ENCODE data around the gene SELENOP. TPM values are rescaled to one million over a fixed set of nuclear protein-coding genes. Genes with fewer than 3 reads are reported as not detected.

Gene SELENOP
- total RNA-seq, 1 experiment from 2014 or later, result 11.4 TPM

DNA sequence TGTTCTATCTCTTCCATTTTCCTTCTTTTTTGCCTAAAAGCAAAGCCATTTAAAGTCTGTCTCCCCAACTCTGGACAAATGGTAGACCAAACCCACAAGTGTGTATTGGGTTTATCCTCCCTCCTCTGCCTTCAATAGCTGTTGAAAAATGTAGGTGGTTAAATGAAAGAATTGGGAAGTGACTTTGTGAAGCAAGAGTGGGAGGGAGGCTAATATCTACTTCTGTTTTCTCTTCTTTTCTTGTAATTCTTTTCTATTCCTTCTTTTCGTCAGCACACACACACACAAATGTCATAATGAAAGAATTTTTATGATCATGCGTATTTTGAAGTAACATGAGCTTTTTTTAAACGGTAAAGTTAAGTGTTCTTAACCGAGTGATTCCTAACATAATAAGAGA is 51.3 kb downstream of the SELENOP start (continued):
- TF ChIP-seq, protein P1, sequence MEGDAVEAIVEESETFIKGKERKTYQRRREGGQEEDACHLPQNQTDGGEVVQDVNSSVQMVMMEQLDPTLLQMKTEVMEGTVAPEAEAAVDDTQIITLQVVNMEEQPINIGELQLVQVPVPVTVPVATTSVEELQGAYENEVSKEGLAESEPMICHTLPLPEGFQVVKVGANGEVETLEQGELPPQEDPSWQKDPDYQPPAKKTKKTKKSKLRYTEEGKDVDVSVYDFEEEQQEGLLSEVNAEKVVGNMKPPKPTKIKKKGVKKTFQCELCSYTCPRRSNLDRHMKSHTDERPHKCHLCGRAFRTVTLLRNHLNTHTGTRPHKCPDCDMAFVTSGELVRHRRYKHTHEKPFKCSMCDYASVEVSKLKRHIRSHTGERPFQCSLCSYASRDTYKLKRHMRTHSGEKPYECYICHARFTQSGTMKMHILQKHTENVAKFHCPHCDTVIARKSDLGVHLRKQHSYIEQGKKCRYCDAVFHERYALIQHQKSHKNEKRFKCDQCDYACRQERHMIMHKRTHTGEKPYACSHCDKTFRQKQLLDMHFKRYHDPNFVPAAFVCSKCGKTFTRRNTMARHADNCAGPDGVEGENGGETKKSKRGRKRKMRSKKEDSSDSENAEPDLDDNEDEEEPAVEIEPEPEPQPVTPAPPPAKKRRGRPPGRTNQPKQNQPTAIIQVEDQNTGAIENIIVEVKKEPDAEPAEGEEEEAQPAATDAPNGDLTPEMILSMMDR (IDR thresholded peaks at IDR 0.05 in 2 of 3, conservative IDR thresholded peaks at IDR 0.05 in 1 of 3; ENCODE audit: borderline replicate concordance in 1 of 3, insufficient read depth in 1 of 3, low read depth in 2 of 3, low read length in 2 of 3), result no peak
- TF ChIP-seq SIN3A (IDR thresholded peaks at IDR 0.05; ENCODE audit: low read depth) (no peak), EGR1 (IDR thresholded peaks at IDR 0.05; ENCODE audit: low read depth) (no peak), SP1 (IDR thresholded peaks at IDR 0.05; ENCODE audit: low read depth) (no peak), ZFX (IDR thresholded peaks at IDR 0.05) (no peak)
- TF ChIP-seq, protein P2, sequence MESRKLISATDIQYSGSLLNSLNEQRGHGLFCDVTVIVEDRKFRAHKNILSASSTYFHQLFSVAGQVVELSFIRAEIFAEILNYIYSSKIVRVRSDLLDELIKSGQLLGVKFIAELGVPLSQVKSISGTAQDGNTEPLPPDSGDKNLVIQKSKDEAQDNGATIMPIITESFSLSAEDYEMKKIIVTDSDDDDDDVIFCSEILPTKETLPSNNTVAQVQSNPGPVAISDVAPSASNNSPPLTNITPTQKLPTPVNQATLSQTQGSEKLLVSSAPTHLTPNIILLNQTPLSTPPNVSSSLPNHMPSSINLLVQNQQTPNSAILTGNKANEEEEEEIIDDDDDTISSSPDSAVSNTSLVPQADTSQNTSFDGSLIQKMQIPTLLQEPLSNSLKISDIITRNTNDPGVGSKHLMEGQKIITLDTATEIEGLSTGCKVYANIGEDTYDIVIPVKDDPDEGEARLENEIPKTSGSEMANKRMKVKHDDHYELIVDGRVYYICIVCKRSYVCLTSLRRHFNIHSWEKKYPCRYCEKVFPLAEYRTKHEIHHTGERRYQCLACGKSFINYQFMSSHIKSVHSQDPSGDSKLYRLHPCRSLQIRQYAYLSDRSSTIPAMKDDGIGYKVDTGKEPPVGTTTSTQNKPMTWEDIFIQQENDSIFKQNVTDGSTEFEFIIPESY (IDR thresholded peaks at IDR 0.05; ENCODE audit: extremely low read depth, insufficient replicate concordance, low read length), result no peak

DNA sequence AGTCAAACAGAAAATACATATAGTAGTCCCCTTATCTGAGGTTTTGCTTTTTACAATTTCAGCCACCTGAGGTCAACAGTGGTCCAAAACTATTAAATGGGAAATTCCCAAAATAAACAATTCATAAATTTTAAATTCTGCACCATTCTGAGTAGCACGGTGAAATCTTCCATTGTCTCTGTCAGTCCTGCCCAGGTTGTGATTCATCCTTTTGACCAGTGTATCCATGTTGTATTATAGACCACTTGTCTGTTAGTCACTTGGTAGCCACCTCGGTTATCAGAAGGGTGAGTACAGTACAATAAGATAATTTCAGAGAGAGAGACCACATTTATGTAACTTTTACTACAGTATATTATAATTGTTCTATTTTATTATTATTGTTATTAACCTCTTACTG is 52.2 kb downstream of the SELENOP start:
- Histone ChIP-seq H3K36me3 (ENCODE audit: control insufficient read depth in 1 of 2, insufficient read depth in 2 of 2, low read length in 2 of 2) (no peaks in the 10 kb centered on the region), H3K4me1 (ENCODE audit: control insufficient read depth in 1 of 2, insufficient read depth in 2 of 2, low read length in 2 of 2) (no peaks in the 10 kb centered on the region), H3K27me3 (ENCODE audit: insufficient read depth, low read length) (no peaks in the 10 kb centered on the region), H3K9ac (ENCODE audit: low read length) (no peak overlapping the region), H3K9me2 (ENCODE audit: insufficient read depth) (no peaks in the 10 kb centered on the region), H3K79me2 (ENCODE audit: insufficient read depth, low read length) (no peaks in the 10 kb centered on the region), H3K4me3 (replicated peaks in 1 of 2; ENCODE audit: low read depth in 1 of 2, low read length in 2 of 2) (no peak overlapping the region), H2AFZ (ENCODE audit: low read depth, low read length, poor library complexity, severe bottlenecking) (no peak overlapping the region), H3K9me3 (ENCODE audit: control insufficient read depth in 1 of 2, insufficient read depth in 1 of 2, low read depth in 1 of 2, low read length in 2 of 2) (no peaks in the 10 kb centered on the region), H4K20me1 (ENCODE audit: insufficient read depth) (no peaks in the 10 kb centered on the region), H3K4me2 (ENCODE audit: low read length) (no peak overlapping the region), H3K27ac (ENCODE audit: low read depth, low read length) (no peak overlapping the region)
- DNase-seq (ENCODE audit: low read depth, low spot score) (no peak), ATAC-seq (no peak)
- POLR2A ChIA-PET, result no interaction called here
- RAD21 ChIA-PET (ENCODE audit: low non-redundant PET in 1 of 2, low total read pairs in 2 of 2, uncharacterized antibody in 2 of 2, unreplicated experiment in 2 of 2), result no interaction called here
- BruUV-seq (replicated peaks), result no TSS peak
- TF ChIP-seq CBX3 (IDR thresholded peaks at IDR 0.05; ENCODE audit: low read depth), result no peak
- TF ChIP-seq ZFX (IDR thresholded peaks at IDR 0.05), result no peak
- no peak for TF ChIP-seq ZNF274 (IDR thresholded peaks at IDR 0.05; ENCODE audit: low read depth, low read length)
- no peak for TF ChIP-seq JUND (IDR thresholded peaks at IDR 0.05)
- no peak for TF ChIP-seq EZH2phosphoT487 (IDR thresholded peaks at IDR 0.05; ENCODE audit: borderline replicate concordance)
- no peak for TF ChIP-seq POLR2AphosphoS5 (IDR thresholded peaks at IDR 0.05; ENCODE audit: low read depth, low read length)
- TF ChIP-seq CEBPB (IDR thresholded peaks at IDR 0.05; ENCODE audit: low read depth), result no peak
- no peak for TF ChIP-seq POLR2A (IDR thresholded peaks at IDR 0.05; ENCODE audit: borderline replicate concordance, extremely low read depth, insufficient read depth, insufficient read length)
- TF ChIP-seq, protein P1 (IDR thresholded peaks at IDR 0.05 in 2 of 3, conservative IDR thresholded peaks at IDR 0.05 in 1 of 3; ENCODE audit: borderline replicate concordance in 1 of 3, insufficient read depth in 1 of 3, low read depth in 2 of 3, low read length in 2 of 3), result no peak
- TF ChIP-seq TCF7L2 (IDR thresholded peaks at IDR 0.05; ENCODE audit: borderline replicate concordance, extremely low read depth, insufficient read depth, insufficient read length), result no peak
- TF ChIP-seq, protein P2 (IDR thresholded peaks at IDR 0.05; ENCODE audit: extremely low read depth, insufficient replicate concordance, low read length), result no peak
- TF ChIP-seq, protein P3, sequence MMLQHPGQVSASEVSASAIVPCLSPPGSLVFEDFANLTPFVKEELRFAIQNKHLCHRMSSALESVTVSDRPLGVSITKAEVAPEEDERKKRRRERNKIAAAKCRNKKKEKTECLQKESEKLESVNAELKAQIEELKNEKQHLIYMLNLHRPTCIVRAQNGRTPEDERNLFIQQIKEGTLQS (IDR thresholded peaks at IDR 0.05), result no peak
- no peak for TF ChIP-seq FOSL1 (IDR thresholded peaks at IDR 0.05; ENCODE audit: low read depth)
- TF ChIP-seq, protein P4, sequence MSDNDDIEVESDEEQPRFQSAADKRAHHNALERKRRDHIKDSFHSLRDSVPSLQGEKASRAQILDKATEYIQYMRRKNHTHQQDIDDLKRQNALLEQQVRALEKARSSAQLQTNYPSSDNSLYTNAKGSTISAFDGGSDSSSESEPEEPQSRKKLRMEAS (IDR thresholded peaks at IDR 0.05), result no peak
- no peak for TF ChIP-seq SIN3A (IDR thresholded peaks at IDR 0.05; ENCODE audit: low read depth)
- intact Hi-C loops (cut with micrococcal nuclease), result no loop called here
- CTCF ChIA-PET, result no interaction called here

Measured in HCT116 (cell line).